Mesodermal cell (in vitro differentiated cells): ENCODE results near the gene BTBD8. TPM values are rescaled to one million over a fixed set of nuclear protein-coding genes. Genes with fewer than 3 reads are reported as not detected.

Source experiments
- H3K27ac ChIP-seq: 2 replicates; pipeline ENCODE4 v1.7.0; 2013; ENCODE audit warnings: mild to moderate bottlenecking, low read depth, low read length, moderate library complexity; ENCODE audit not compliant: severe bottlenecking
- H3K36me3 ChIP-seq: 2 replicates; pipeline ENCODE4 v1.7.1; 2013; ENCODE audit warnings: mild to moderate bottlenecking, low read length, moderate library complexity; ENCODE audit not compliant: control insufficient read depth, insufficient read depth
- H3K4me1 ChIP-seq: one replicate; pipeline ENCODE4 v1.7.1; 2013; ENCODE audit warnings: mild to moderate bottlenecking, low read length; ENCODE audit not compliant: insufficient read depth, control insufficient read depth, poor library complexity, severe bottlenecking
- H3K4me3 ChIP-seq: 2 replicates; pipeline ENCODE4 v1.7.0; 2013; ENCODE audit warnings: low read length, control low read depth, mild to moderate bottlenecking; ENCODE audit not compliant: insufficient read depth, poor library complexity, severe bottlenecking; ENCODE audit errors: extremely low read depth
- H3K9me3 ChIP-seq: 2 replicates; pipeline ENCODE4 v1.7.1; 2013; ENCODE audit warnings: mild to moderate bottlenecking, low read length, moderate library complexity; ENCODE audit not compliant: control insufficient read depth
- WGBS, 2 experiments: methylation state at CpG; one replicate each; pipeline ENCODE4 v1.1.5; 2013; ENCODE audit warnings: missing lambda C conversion rate in 2 of 2; ENCODE audit not compliant: insufficient coverage in 2 of 2; 5-methylcytosine and 5-hydroxymethylcytosine counted together
- polyA plus RNA-seq, 2 experiments: library from polyadenylated mRNA; stranded (reverse); fragments of 50-300 nt; gene quantifications; one replicate each; pipeline ENCODE4 v1.2.3, GENCODE V29; 2013

The BTBD8 gene
- 3.4 TPM for polyA plus RNA-seq (2013, experiment 1 of 2)
- 4.0 TPM for polyA plus RNA-seq (2013, experiment 2 of 2)

DNA sequence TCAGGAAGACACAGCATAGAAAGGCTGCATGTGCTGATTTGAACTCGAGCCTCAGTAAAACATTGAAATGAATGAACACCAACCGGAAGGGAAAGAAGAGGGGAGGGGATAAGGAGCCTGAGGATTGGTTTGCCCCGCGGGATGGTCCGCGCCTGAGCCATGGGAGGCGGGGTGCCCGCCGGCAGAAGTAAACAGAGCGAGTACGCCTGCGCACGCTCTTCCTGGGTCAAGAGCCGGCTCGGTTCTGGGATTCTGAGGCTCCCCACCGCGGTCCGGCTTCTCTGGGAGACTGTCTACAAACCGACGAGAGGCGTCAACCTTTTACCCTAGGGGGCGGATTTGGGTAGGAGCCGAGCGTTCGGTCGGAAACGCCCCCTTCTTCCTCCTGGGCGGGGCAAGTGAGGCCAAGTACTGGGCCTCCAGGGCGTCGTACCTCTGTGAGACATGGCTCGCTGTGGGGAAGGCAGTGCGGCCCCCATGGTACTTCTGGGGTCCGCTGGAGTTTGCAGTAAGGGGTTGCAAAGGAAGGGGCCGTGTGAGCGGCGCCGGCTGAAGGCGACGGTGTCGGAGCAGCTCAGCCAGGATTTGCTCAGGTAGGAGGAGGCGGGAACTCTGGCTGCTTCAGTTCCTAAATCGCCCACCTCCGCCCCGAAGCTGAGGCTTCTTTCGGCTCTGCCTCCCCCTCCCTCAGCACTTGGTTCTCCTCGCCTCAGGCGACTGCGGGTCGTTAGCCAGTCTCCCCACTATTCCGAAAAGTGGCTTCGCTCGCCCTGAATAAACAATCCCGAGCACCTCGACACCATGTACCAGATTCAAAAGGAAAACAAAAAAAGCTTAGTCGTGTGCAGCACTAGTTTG is at the start of gene BTBD8:
BTBD8 (plus strand) TSS at position 218 of the 858 bp plus-strand sequence; CDS start at position 445, 227 bp downstream.
- H3K27ac ChIP-seq, result peak within 1 kb of the TSS; percentile 20
- H3K4me1 ChIP-seq, result peaks cover 2% of the 10 kb centered on the region
- H3K4me3 ChIP-seq, result peak within 1 kb of the TSS; percentile 56
- H3K9me3 ChIP-seq, result no peaks in the 10 kb centered on the region
- WGBS, 2 experiments, result 2% methylated on average over 42 to 44 of the region's 55 CpGs
- H3K36me3 ChIP-seq, result no peaks in the 10 kb centered on the region

DNA sequence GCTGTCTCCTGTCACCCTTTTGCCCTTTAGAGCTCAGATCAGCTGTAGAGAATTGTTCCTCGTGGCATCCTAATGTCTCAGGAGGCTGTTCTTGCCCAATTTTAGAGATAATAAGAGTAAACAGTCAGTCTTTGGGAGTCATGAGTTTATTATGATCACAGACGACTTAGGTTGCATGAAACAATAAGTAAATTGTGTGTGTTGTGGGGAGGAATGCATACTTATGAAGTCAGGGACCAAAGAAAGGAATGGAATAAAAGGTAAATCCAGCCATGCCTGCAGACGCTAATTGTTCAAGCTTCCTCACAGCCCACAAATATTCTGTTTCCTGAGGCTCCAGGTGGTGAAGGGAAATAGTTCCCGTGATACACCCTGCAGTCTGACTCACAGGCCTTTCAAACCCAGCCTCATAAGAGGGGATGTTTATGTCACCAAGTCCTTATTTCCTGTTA is 49.5 kb upstream of the BTBD8 start:
- Histone ChIP-seq H3K27ac (peak overlapping the region; percentile 8), H3K9me3 (no peaks in the 10 kb centered on the region), H3K4me3 (peak overlapping the region; percentile 62), H3K4me1 (peaks cover 12% of the 10 kb centered on the region), H3K36me3 (no peaks in the 10 kb centered on the region)
- WGBS, 2 experiments, result 36 to 43% methylated on average over 2 to 3 of the region's 4 CpGs

DNA sequence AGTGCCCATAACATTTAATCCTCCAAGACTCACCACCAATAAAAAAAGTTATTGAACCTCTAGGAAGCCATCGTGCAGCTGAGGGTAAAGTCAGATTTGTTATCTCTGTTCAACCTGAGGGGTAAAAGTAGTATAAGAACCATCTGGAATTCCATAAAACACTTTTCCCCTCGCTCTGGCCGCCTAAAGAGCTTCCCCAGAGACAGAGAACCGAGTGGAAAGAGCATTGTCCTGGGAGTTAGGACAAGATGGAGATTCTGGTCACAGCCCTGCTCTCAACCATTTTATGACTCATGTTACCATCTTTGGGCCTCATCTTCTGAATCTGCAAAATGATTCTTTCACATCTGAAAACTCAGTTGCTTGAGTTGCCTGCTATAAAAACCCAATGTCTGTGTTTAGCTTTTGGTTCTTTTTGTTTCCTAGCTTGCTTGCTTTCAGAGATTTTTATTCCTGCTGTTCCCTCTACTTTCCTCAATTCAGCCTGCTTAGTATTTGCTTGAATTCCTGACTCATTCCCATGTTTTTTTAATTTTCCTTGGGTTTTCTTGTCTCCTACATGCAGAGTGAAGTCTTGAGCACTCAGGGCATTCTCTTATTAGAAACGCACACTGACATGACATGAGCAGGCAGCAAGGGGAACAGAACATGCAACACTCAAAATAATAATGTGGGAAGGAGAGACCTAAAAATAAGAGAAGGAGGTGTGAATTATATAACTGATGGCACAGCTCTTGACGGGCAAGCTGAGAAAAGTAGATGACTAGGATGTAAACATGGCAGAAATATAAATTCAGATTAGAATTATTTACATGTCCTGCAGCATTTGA is 48.6 kb upstream of the BTBD8 start:
- Histone ChIP-seq H3K27ac (peak overlapping the region; percentile 6), H3K4me1 (peaks cover 12% of the 10 kb centered on the region), H3K36me3 (no peaks in the 10 kb centered on the region), H3K4me3 (no peak overlapping the region), H3K9me3 (no peaks in the 10 kb centered on the region)
- 96 to 97% methylated on average over 3 to 4 of the region's 6 CpGs for WGBS, 2 experiments

DNA sequence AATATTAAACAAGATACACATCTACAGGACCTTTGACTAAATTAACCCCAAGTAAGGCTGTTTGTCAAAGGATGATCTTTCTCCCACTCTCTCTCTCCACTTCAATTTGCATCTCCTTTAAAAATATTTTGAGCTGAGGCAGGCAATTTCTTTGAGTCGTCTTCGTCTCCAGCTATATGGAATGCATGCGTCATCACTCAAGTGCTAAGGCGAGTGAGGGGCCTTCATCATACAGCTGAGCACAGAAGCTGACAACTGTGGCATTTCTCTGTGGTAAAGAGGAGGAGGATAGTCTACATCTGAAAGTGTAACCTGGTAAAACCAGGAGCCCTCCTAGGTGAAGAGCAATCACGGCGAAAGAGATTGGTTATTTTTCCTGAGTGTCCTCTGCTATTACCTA is 42.7 kb upstream of the BTBD8 start:
- no peak overlapping the region for H3K27ac ChIP-seq

DNA sequence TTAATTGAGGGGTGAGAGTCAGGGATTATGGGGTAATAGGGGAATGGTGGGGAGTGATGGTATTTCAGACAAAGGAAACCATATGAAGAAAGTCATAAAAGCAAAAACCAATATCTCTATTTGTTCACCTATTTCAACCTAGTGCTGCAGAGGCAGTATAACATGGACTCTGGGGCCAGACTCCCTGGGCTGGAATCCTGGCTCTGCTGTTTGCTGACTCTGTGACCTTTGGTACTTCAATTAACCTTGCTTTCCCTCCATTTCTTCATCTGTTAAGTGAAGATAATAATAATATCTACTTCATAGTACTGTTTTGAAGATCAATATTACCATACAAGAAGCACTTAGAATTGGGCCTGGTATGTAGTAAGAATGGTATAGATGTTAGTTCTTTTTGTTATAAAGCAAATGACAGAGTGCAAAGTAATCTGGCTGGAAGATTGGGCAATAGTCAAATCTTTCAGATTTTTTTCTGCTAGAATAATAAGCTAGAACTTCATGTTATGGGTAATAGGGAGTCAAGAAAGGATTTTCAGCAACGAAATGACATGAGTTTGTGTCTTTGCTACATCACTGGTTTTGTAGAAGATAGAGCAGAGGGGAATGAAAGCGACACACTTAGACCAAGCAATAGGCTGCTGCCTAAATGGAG is 41.3 kb upstream of the BTBD8 start:
- Histone ChIP-seq H3K4me3 (no peak overlapping the region), H3K27ac (no peak overlapping the region), H3K36me3 (no peaks in the 10 kb centered on the region), H3K4me1 (no peaks in the 10 kb centered on the region), H3K9me3 (no peaks in the 10 kb centered on the region)
- 75 to 80% methylated on average over 2 of the region's 2 CpGs for WGBS, 2 experiments

More for the DNA sequence above, 42.7 kb upstream of the BTBD8 start:
- H3K36me3 ChIP-seq, result no peaks in the 10 kb centered on the region
- no peak overlapping the region for H3K4me3 ChIP-seq
- H3K4me1 ChIP-seq, result no peaks in the 10 kb centered on the region
- H3K9me3 ChIP-seq, result no peaks in the 10 kb centered on the region
- 67 to 94% methylated on average over 2 to 5 of the region's 6 CpGs for WGBS, 2 experiments

DNA sequence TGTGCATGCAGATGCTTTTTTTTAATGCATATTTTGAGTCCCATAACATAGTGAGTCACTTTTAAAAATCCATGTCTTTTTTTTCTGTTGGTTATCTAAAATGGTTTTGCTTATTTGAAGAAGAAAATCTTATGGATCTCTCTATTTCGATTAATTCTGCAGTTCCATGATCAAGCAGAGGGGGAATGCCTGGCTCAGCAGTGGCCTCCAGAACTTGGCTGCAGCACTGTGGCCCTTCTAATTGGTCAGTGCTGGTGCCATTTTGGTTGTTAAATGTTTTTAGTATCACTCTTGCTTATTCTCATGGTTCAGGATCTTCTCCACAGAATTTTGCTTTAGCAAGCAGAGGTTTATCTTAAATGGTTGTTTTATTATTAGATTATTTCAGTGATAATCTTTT is 39.2 kb upstream of the BTBD8 start:
- Histone ChIP-seq H3K27ac (no peak overlapping the region), H3K4me3 (no peak overlapping the region), H3K36me3 (no peaks in the 10 kb centered on the region), H3K4me1 (no peaks in the 10 kb centered on the region), H3K9me3 (no peaks in the 10 kb centered on the region)
- 71 to 80% methylated on average over 1 of the region's 1 CpG for WGBS, 2 experiments

DNA sequence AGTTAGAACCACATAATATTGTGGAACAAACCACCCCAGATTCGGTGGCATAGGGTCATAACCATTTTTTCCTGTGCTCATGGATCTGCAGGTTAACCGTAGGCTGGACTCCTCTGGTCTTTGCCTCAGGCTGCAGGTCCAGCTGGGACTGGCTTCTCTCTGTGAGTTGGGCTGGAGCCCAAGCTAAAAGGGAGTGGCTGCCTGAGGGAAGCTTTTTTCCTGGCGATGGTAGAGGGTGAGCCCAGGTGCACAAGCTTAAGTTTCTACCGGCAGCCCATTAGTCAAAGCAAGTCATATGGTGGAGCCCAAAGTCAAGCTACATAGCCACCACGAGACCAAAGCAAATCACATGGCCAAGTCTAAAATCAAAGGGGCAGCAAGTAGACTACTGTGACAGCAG is 36.5 kb upstream of the BTBD8 start:
- H3K27ac ChIP-seq, result no peak overlapping the region

DNA sequence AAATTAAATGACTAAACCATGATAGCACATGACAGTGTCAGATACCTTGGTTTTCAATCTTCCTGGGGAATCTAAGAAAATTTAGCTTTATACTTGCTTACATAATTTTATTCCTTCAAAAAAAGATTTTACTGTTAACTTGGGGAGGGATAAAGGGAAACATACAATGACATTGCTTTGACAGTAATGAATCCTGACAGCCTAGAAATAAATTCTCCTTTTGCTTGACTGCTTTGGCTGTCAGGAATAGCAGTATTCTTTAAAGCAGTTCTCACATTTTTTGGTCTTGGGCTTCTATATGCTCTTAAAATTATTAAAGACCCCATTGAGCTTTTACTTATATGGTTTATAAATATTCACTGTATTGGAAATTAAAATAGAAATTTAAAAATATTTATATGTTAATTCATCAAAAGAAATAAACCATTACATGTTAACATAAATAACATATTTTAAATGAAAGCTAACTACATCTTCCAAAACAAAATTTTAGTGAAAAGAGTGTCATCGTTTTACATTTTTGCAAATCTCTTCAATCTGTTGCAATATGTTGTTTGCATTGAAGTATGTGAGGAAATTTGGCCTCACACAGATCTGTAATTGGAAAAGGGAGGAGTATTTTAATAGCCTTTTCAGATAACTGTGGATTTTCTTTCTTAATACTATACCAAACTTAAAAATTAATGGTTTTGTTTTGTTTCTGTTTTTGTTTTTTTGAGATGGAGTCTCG is 34.2 kb upstream of the BTBD8 start:
- H3K4me3 ChIP-seq, result no peak overlapping the region
- H3K4me1 ChIP-seq, result no peaks in the 10 kb centered on the region
- WGBS, 2 experiments, result no CpG with 5 or more reads among the region's 2 CpGs
- H3K27ac ChIP-seq, result no peak overlapping the region
- H3K9me3 ChIP-seq, result no peaks in the 10 kb centered on the region
- H3K36me3 ChIP-seq, result no peaks in the 10 kb centered on the region

More for the DNA sequence above, 36.5 kb upstream of the BTBD8 start:
- H3K36me3 ChIP-seq, result no peaks in the 10 kb centered on the region
- H3K4me3 ChIP-seq, result no peak overlapping the region
- no peaks in the 10 kb centered on the region for H3K9me3 ChIP-seq
- WGBS, 2 experiments, result 90 to 92% methylated on average over 3 of the region's 5 CpGs
- no peaks in the 10 kb centered on the region for H3K4me1 ChIP-seq

DNA sequence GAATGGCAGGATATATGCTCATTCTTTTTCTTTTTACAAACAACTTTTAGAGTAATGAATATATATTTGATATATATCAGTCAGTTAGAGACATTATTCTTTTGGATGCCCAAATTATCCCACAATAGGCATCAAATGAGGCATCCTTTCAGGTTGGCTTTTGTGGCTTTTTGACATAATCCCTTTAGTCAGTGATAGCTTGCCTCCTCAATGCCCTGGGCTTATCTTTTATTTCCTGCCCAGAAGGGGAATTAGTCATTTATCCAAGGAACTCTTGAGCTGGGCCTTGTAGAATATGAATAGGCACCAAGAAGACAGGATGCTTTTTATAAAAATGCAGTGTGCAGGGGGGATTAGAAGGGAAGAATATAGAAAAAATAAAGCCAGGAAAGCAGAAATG is 28.2 kb upstream of the BTBD8 start:
- H3K36me3 ChIP-seq, result no peaks in the 10 kb centered on the region
- no peak overlapping the region for H3K27ac ChIP-seq
- H3K9me3 ChIP-seq, result no peaks in the 10 kb centered on the region
- no peaks in the 10 kb centered on the region for H3K4me1 ChIP-seq
- H3K4me3 ChIP-seq, result no peak overlapping the region

DNA sequence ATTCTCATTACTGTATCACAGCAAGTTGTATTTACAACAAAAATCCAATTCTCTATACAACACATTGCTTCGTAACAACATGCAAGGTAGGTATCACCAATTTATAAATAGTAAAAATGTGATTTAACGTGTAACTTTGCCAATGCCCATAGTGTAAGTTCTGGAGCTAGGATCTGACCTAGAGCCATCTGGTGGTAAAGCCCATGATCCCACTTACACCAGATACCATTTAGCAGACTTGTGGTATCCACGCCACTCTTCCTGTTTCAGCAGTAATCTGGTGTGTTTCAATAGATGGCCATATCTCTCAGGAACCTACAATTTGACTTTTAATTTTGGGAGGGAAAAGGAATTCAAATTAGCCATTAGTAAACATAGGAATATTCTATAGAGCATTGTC is 15.1 kb upstream of the BTBD8 start:
- Histone ChIP-seq H3K27ac (no peak overlapping the region), H3K4me3 (no peak overlapping the region), H3K36me3 (no peaks in the 10 kb centered on the region), H3K9me3 (no peaks in the 10 kb centered on the region), H3K4me1 (no peaks in the 10 kb centered on the region)
- no CpG with 5 or more reads among the region's 3 CpGs for WGBS, 2 experiments
